Upper lobe of left lung (tissue), 6 donors: ENCODE data around the gene STEAP3. TPM values are rescaled to one million over a fixed set of nuclear protein-coding genes. Genes with fewer than 3 reads are reported as not detected.

Source experiments
- ATAC-seq, 2 donors: fragments of 200-7000 bp; cut with Tn5 transposase; one replicate each; pipeline ENCODE4 v1.9.1; 2022; ENCODE audit warnings: mild to moderate bottlenecking in 2 of 2, moderate library complexity in 2 of 2; ENCODE audit not compliant: low FRiP score in 2 of 2
- DNase-seq, 2 donors: peaks; one replicate each; pipeline ENCODE4 v3.0.0-alpha.2; 2019 to 2020
- H3K27ac ChIP-seq, 4 donors: fragments of 200-600 bp; sonication (generic); one replicate each; pipeline ENCODE4 v1.5.1; 2016 to 2019
- H3K27me3 ChIP-seq, 4 donors: fragments of 200-600 bp; sonication (generic); one replicate each; pipeline ENCODE4 v1.5.1; 2017 to 2019
- H3K36me3 ChIP-seq, 4 donors: fragments of 200-600 bp; sonication (generic); one replicate each; pipeline ENCODE4 v1.5.1; 2016 to 2019
- H3K4me1 ChIP-seq, 4 donors: fragments of 200-600 bp; sonication (generic); one replicate each; pipeline ENCODE4 v1.5.1; 2018 to 2019
- H3K4me3 ChIP-seq, 4 donors: fragments of 200-600 bp; sonication (generic); one replicate each; pipeline ENCODE4 v1.5.1; 2017 to 2019; ENCODE audit warnings: mild to moderate bottlenecking in 2 of 4, moderate library complexity in 1 of 4
- H3K9me3 ChIP-seq, 4 donors: fragments of 200-600 bp; sonication (generic); one replicate each; pipeline ENCODE4 v1.5.1; 2018 to 2019
- CTCF ChIP-seq, 6 experiments: fragments of 450-650 bp in 4 of 6; fragments of 200-600 bp in 2 of 6; sonication (generic) in 2 of 6; IDR thresholded peaks; one replicate each; pipeline ENCODE4 v1.5.1; 2016 to 2019; ENCODE audit warnings: antibody characterized with exemption in 6 of 6
- EP300 ChIP-seq, 4 donors: sonication (generic); formaldehyde crosslinking; IDR thresholded peaks; one replicate each; pipeline ENCODE4 v1.5.1; 2017; ENCODE audit warnings: antibody characterized with exemption in 4 of 4, control low read depth in 2 of 4
- POLR2A ChIP-seq, 4 donors: fragments of 450-650 bp; IDR thresholded peaks; one replicate each; pipeline ENCODE4 v1.5.1; 2016 to 2017; ENCODE audit warnings: antibody characterized with exemption in 4 of 4, mild to moderate bottlenecking in 2 of 4
- POLR2AphosphoS5 ChIP-seq, 2 donors: sonication (generic); formaldehyde crosslinking; IDR thresholded peaks; one replicate each; pipeline ENCODE4 v1.5.1; 2017; ENCODE audit warnings: antibody characterized with exemption in 2 of 2
- WGBS, 2 donors: methylation state at CpG; one replicate each; pipeline ENCODE4 v1.1.5; 2017 to 2018; 5-methylcytosine and 5-hydroxymethylcytosine counted together
- total RNA-seq, 6 donors: library from RNA; depleted of rRNA in 4 of 6; stranded (reverse); fragments of >200 nt in 4 of 6; gene quantifications; one replicate each; pipeline versions ENCODE4 v1.1.0 to v1.2.1, GENCODE V29; 2016 to 2021
- donor health status: DM: no; HTN: no; CAD: no; lungs with moderate emphysema.
- donor health status: DM: no; HTN: yes; CAD: no; lungs with severe emphysema.

The STEAP3 gene
- total RNA-seq, 6 donors from 2014 or later = 18.1 to 26.6 (median 22.4) TPM

GRCh38 chr2:119249311-119249710, 25.7 kb downstream of the STEAP3 start:
- ATAC-seq (no peak), DNase-seq (peak in 1 of 2 donors; percentile 12)
- Histone ChIP-seq H3K9me3 (peaks cover 0 to 6% (median 0%) of the 10 kb centered on the region in 4 donors), H3K4me1 (no peaks in the 10 kb centered on the region), H3K4me3 (no peak overlapping the region), H3K36me3 (peaks cover 0 to 18% (median 10%) of the 10 kb centered on the region in 4 donors), H3K27ac (no peak overlapping the region), H3K27me3 (no peaks in the 10 kb centered on the region)
- TF ChIP-seq POLR2AphosphoS5 (IDR thresholded peaks at IDR 0.05) (no peak), EP300 (IDR thresholded peaks at IDR 0.05) (no peak)
- 93% methylated on average over 3 of the region's 3 CpGs; no CpG with 5 or more reads in 1 of the 2 donors for WGBS, 2 donors

GRCh38 chr2:119249855-119250717, 26.5 kb downstream of the STEAP3 start:
- DNase-seq (peak in 1 of 2 donors; percentile 10), ATAC-seq (no peak)
- no peak overlapping the region for H3K4me3 ChIP-seq
- H3K9me3 ChIP-seq = peaks cover 0 to 6% (median 0%) of the 10 kb centered on the region in 4 donors
- H3K4me1 ChIP-seq = no peaks in the 10 kb centered on the region
- peaks cover 0 to 18% (median 10%) of the 10 kb centered on the region in 4 donors for H3K36me3 ChIP-seq
- no peaks in the 10 kb centered on the region for H3K27me3 ChIP-seq
- TF ChIP-seq CTCF (IDR thresholded peaks at IDR 0.05) = no peak
- H3K27ac ChIP-seq = no peak overlapping the region
- WGBS, 2 donors = 85 to 92% methylated on average over 12 of the region's 12 CpGs

DNA sequence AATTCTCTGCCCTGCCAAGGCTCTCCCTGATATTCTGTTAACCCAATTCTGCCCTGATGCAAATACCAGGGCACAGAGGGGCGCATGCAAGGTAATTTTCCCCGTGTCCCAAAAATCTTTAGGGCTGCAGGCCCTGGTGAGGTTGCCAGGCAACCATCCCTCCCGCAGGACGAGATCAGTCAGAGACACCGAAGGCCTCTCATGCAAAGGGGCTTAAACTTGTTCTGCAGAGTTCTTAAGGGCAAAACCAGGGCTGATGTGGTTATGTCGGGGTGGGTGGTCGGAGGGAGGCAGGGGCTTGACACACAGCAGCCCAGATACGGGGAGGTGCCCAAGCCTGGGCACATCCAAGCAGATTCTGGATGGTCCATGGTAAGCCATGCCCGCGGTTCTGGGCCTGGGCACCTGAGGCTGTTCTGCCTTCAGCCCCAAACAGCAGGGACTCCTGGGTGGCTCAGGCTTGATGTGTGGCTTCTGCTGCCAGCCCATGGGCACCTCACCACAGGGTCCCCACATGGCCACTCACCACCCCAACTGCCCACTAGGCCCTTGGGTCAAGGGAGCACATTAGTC, 27.2 kb downstream of the STEAP3 start:
- WGBS, 2 donors = 84 to 93% methylated on average over 8 to 10 of the region's 10 CpGs
- no peak for ATAC-seq
- H3K36me3 ChIP-seq = peaks cover 0 to 18% (median 10%) of the 10 kb centered on the region in 4 donors

GRCh38 chr2:119251652-119252051, 28.0 kb downstream of the STEAP3 start:
- no peaks in the 10 kb centered on the region for H3K9me3 ChIP-seq
- TF ChIP-seq CTCF (IDR thresholded peaks at IDR 0.05) (no peak), POLR2AphosphoS5 (IDR thresholded peaks at IDR 0.05) (no peak), POLR2A (IDR thresholded peaks at IDR 0.05) (no peak), EP300 (IDR thresholded peaks at IDR 0.05) (no peak)
- ATAC-seq (no peak), DNase-seq (no peak)
- no peaks in the 10 kb centered on the region for H3K4me1 ChIP-seq
- H3K27me3 ChIP-seq = no peaks in the 10 kb centered on the region
- peaks cover 0 to 22% (median 10%) of the 10 kb centered on the region in 4 donors for H3K36me3 ChIP-seq
- H3K27ac ChIP-seq = no peak overlapping the region
- 93 to 94% methylated on average over 5 of the region's 5 CpGs for WGBS, 2 donors
- no peak overlapping the region for H3K4me3 ChIP-seq

More for the DNA sequence above, 27.2 kb downstream of the STEAP3 start:
- Histone ChIP-seq H3K9me3 (no peaks in the 10 kb centered on the region), H3K27me3 (no peaks in the 10 kb centered on the region), H3K4me1 (no peaks in the 10 kb centered on the region), H3K27ac (no peak overlapping the region), H3K4me3 (no peak overlapping the region)
- DNase-seq = peak in 1 of 2 donors; percentile 14
- TF ChIP-seq POLR2AphosphoS5 (IDR thresholded peaks at IDR 0.05) (no peak), CTCF (IDR thresholded peaks at IDR 0.05) (no peak), POLR2A (IDR thresholded peaks at IDR 0.05) (no peak), EP300 (IDR thresholded peaks at IDR 0.05) (no peak)

DNA sequence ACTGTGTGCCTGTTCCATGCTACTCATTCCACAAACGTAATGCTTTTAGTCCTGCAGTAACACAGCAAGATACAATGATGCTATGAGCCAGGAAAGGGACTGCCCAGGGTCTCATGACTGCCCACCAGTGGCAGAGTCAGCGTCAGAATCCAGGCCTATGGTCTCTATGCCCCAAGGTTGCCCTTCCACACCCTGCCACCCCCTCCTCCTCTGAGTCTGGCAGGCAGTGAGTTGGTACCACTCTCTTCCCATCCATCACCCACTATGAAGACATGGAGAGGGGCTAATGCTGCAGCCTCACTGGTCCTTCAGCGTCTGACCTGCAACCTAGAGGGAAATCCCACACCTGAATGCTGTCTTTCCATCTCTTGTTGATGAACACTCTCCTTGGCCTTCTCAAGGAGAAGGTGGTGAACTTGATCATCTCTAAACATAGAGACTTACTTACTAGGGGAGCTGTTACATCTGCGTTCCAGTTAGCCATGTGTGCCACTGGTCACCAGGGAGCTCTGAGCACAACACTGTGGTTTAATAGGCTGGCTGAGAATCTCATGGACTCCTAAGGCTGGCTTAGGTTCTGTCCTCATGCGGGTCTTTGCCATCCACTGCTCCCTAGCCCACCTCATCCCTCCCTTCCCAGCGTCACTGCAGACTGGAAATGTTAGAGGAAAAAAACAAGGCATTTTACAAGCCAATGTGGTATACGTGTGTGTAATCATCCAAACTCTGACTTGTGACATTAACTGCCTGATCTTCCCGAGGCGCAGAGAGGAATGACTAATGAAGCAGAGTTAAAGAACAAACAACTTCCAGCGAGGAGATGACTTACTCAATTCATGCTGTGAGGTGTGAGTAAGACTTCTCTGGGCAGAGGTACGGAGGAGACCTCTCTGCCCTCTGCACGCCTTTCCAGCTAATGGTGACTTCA, 28.8 kb downstream of the STEAP3 start:
- ATAC-seq (no peak), DNase-seq (no peak)
- H3K27me3 ChIP-seq = no peaks in the 10 kb centered on the region
- H3K4me3 ChIP-seq = no peak overlapping the region
- TF ChIP-seq POLR2AphosphoS5 (IDR thresholded peaks at IDR 0.05) = no peak
- no peak for TF ChIP-seq CTCF (IDR thresholded peaks at IDR 0.05)
- whole genome bisulfite sequencing, 2 donors = 79 to 85% methylated on average over 12 of the region's 12 CpGs
- H3K4me1 ChIP-seq = no peaks in the 10 kb centered on the region
- H3K9me3 ChIP-seq = no peaks in the 10 kb centered on the region
- peaks cover 0 to 25% (median 10%) of the 10 kb centered on the region in 4 donors for H3K36me3 ChIP-seq
- H3K27ac ChIP-seq = no peak overlapping the region
